ENCODE data around the gene XPO5.
"Not testable (repeated sequence)": the region's sequence is repeated elsewhere in the genome, so short reads cannot be mapped to it uniquely, and the experiment has no call there.

Gene XPO5

GRCh38 chr6:43575772-43576551 lies at the start of gene XPO5, which contains the start of gene POLH:
Gene XPO5 (minus strand): TSS chr6:43576038. CDS start chr6:43575864, 174 bp downstream.
Gene POLH (plus strand): TSS chr6:43576185. CDS start chr6:43582320, 6,135 bp downstream.
- DNase-seq: peak; percentile 73

DNA sequence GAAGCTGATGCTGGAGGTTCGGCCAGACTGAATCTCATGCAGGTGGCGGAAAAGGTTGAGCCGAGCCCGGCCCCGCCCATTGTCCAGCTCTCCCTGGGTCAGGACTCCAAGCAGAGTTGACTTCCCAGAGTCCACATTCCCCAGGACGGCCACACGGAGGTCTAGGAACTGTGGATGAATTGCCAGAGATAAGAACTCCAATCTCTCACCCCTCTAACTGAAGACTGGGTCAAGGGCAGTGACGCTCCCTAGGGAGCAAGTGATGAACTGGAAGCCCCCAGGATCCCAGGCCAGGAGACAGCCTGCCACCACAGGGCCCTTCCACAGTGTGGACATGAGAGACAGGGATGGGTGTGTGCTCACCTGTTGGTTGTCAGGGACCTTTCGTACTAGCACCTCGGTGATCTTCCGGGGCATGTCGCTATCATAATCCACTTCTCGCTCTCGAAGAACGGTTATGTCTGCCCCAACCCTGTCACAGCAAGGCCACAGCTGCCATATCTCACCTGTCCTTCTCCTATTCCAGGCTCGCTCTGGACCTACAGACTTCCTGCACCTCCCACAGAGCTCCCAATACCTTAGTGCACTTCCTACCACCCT lies 49.7 kb upstream of the XPO5 start:
- DNase-seq: no peak

DNA sequence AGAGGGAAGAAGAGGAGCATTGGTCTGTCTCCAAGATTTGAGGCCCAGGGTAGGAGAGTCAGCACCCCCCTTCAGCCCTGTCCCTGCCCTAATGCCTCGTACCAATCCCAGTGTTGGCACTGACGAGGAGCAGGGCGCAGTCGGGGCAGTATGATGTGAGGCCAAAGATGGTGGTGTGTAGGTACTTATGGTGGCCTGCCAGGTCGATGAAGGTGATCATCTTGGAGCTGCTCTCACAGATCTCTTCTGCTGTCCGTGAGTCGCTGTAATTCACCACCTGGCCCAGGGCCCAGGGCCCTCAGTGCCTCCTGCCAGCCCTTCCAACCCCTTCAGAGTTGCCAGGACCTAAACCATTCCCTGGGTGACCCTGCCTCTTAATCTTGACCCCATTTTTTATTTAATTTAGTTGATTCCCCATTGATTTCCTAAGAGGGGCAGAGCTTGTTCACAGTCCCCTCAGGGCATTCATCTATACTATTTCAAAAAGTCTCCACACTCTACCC lies 49.0 kb upstream of the XPO5 start:
- DNase-seq: no peak

DNA sequence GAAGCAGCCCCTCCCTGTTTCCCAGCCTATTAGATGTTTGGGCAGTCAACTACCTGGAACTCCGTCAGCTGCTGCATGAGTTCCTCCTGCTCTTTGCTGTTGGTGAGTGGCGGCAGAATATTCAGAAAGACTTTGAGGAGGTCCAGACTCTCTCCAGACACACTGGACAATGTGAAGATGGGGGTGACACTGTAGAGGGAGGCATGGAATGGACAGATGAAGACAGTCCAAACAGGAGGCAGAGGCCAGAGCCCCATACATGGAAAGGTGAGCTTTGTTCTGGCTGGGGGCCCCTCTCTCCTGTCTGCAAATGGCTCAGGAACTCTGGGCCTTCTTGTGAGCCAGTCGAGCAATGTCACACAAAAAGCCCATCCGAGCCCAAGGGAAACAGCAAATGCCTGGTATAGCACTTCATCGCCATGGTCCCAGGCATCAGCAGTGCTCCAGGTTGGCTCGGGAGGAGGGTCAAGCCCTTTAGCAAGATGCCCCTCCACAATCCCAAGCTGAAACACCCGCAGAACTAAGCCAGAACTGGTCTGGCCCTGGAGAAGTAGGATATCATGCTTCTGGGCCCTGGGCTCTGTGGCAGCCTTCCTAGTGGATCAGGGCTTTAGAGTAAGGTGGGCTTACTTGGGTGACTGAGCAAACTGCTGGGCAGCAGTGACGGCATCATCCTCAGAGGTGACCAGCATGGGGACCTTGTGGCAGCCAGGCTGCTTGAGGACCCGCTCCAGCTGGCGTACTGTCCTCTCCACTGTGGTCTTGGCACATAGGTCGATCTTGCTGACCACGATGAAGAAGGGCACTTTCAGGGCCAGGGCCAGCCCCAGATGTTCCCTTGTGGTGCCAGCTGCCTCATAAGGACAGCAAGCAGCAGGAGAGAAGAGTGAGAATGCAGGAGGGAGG lies 48.3 kb upstream of the XPO5 start:
- no peak for DNase-seq

- no peak for DNase-seq
Measured at GRCh38 chr6:43622541-43622940, 46.7 kb upstream of the XPO5 start.

DNA sequence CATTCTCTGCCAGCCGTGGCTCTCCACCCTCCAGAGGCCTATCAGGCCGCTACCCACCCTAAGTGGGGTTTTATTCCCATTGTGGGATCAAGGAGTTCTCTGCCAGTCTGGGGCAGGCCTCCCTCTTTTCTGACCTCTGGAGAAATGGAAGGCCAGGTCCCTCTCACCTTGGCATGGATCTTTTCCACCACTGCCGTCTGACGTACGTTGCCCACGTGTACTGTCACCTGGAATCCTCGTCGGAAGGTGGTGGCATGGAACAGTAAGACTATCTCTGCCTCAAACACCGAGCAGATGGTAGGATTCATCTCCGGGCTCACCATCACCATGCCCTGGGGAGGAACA lies 46.0 kb upstream of the XPO5 start:
- no peak for DNase-seq

- no peak for DNase-seq
Measured at GRCh38 chr6:43621078-43621835, 45.4 kb upstream of the XPO5 start.

DNA sequence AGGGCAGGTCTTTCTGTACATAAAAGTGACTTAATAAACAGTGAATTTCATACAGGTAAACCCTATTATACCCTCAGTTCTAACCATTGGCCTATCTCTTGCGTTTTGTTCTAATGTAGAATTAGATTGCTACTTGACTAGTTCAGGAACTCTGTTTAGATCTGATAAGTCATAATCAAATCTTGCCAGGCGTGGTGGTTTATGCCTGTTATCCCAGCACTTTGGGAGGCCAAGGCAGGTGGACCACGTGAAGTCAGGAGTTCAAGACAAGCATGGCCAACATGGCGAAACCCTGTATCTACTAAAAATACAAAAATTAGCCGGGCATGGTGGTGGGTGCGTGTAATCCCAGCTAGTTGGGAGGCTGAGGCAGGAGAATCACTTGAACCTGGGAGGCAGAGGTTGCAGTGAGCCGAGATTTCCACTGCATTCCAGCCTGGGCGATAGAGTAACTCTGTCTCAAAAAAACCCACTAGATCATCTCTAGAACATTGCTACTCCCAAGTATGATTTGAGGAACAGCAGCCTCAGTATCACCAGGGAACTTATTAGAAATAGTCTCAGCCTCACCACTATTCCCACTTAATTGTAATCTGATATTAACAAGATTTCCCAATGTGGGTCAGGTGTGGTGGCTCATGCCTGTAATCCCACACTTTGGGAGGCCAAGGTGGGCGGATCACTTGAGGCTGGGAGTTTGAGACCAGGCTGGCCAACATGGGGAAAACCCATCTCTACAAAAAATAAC lies 41.1 kb upstream of the XPO5 start:
- no peak for DNase-seq

GRCh38 chr6:43614396-43614730 lies 38.5 kb upstream of the XPO5 start:
- no peak for DNase-seq

DNA sequence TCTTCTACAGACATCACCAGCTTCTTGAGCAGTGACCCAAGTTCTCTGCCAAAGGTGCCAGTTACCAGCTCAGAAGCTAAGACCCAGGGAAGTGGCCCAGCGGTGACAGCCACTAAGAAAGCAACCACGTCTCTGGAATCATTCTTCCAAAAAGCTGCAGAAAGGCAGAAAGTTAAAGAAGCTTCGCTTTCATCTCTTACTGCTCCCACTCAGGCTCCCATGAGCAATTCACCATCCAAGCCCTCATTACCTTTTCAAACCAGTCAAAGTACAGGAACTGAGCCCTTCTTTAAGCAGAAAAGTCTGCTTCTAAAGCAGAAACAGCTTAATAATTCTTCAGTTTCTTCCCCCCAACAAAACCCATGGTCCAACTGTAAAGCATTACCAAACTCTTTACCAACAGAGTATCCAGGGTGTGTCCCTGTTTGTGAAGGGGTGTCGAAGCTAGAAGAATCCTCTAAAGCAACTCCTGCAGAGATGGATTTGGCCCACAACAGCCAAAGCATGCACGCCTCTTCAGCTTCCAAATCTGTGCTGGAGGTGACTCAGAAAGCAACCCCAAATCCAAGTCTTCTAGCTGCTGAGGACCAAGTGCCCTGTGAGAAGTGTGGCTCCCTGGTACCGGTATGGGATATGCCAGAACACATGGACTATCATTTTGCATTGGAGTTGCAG lies 38.0 kb upstream of the XPO5 start:
- no peak for DNase-seq

DNA sequence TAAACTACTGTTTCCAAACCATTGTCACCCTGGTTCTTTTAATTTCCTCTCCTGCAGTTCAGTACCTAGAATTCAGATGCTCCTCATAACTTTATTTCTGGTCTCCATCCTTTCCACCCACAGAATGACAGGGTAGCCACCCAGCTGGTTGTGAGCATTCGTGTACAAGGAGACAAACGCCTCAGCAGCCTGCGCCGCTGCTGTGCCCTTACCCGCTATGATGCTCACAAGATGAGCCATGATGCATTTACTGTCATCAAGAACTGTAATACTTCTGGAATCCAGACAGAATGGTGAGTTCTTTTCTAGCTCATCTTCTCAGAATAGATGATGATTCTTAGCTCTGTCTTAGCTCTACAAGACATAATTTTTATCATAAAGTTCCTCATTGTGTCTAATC lies 34.6 kb upstream of the XPO5 start:
- no peak for DNase-seq

DNA sequence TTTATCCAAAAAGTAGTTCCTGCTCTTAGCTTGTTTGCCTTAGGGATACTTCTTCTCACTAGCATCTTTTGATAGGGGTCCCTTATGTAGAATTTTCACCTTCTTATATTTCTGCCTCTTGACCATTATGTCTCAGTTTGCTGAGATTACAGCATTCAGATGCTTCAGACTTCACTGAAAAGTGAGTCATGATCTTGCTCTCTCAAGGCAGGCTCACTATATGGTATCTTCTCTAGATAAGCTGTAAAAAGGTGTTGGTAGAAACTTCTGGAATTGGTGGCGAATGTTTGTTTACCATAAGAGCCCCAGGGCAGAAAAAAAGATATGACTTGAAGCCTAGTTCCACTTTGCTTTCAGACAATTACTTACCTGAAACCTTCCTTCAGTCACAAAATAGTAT lies 33.6 kb upstream of the XPO5 start:
- no peak for DNase-seq

GRCh38 chr6:43608807-43609206 lies 33.0 kb upstream of the XPO5 start:
- no peak for DNase-seq

DNA sequence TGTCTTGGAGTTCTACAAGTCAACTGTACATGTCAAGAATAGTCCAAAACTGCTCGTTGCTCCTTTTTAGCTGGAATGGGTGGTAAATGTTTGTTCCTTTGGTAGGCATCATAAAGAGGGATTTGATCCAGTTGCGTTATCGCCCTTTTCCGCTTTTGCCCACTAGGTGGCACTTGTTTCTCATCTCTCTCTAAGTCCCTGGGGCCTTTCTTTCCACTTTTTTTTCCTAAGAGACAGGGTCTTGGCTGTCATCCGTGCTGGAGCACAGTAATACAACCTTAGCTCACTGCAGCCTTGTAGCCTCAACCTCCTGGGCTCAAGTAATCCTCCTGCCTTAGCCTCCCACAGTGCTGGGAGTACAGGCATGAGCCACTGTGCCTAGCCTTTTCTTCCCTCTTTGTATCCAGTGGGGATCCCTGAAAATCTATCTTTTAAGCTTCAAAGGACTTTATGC lies 32.5 kb upstream of the XPO5 start:
- DNase-seq: no peak

- no peak for DNase-seq
Measured at GRCh38 chr6:43606019-43606418, 30.2 kb upstream of the XPO5 start.

DNA sequence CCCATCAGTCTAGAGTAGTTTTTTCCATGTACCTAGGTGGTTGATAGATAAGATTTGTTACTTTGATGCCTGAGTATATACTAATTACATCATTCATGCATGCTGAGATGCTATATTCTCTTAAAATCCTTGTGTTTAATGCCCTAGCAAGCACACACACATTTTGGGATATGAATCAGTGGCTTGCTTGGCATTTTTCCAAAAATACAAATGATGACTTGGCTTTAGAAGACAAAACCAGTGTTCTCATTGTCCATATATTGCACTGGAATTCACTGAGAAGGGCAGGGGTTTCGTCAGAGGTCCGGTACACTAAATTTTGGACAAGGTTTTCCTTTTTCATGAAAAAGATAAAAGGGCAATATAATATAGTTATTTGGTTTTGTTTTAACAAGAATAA lies 28.3 kb upstream of the XPO5 start:
- no peak for DNase-seq

DNA sequence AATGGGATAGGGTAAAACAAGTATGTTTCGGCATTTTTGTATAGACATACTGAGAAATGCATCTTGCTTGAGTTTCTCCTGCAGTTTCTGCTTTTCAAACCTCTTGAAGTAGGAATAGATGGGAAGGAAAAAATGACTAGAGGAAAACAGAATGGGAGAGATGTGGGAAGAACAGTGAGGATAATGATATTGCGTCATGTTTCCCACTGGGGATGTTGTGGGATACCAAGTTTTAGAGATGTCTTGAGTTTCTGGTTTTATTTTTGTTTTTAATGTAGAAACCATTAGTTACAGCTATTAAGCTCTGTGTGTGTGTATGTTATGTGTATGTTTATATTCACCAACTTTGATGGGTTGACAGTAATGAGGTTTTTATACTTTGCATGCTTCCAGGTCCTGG lies 24.8 kb upstream of the XPO5 start:
- no peak for DNase-seq

- no peak for DNase-seq
Measured at GRCh38 chr6:43593938-43594337, 18.1 kb upstream of the XPO5 start.

GRCh38 chr6:43589564-43589963 lies 13.7 kb upstream of the XPO5 start:
- not testable (repeated sequence) for DNase-seq

GRCh38 chr6:43588194-43588593 lies 12.4 kb upstream of the XPO5 start:
- DNase-seq: no peak

DNA sequence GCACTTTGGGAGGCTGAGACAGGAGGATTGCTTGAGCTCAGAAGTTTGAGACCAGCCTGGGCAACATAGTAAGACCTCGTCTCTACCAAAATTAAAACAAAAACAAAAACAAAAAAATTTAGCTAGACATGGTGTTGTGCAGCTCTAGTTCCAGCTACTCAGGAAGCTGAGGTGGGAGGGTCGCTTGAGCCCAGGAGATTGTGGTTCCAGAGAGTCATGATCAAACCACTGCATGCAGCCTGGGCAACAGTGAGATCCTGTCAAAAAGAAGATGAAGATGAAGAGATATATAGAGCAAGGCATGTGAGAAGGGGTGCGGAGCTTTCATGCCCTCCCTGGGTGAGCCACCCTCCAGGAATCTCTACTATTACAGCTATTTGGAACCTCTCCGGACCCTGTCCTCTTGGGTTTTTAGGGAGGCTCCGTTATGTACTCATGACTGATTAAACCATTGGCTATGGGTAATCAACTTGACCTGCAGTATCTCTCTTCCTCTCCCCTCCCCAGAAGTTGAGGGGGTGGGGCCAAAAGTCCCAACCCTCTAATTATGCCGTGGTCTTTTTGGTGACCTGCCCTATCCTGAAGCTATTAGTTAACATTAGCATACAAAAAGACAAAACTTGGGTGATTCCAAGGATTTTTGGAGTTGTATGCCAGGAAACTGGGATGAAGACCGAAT lies 9.2 kb upstream of the XPO5 start:
- no peak for DNase-seq

All from cortex of kidney (tissue), 1 donor.